Common myeloid progenitor, CD34-positive (primary cell): ENCODE data around the gene CNTNAP4.
A peak's percentile ranks its signal among the peaks of the same experiment; 100 is the strongest.

Experiments used
- CTCF ChIA-PET: fragments of 350-600 bp; sonication (Branson Sonifier 250); formaldehyde crosslinking; loops from one replicate; lab custom pipeline; 2021; ENCODE audit warnings: antibody characterized with exemption; lab: Charles Lee
- POLR2A ChIA-PET: fragments of 350-600 bp; sonication (Branson Sonifier 250); formaldehyde crosslinking; loops from one replicate; lab custom pipeline; 2021; ENCODE audit warnings: antibody characterized with exemption; lab: Charles Lee
- DNase-seq, 3 donors: peaks; one replicate each; pipeline versions ENCODE4 v3.0.0 to v3.0.0-alpha.2; 2013
- H3K27ac ChIP-seq, 2 experiments: 1 replicate in 1 of 2; 2 replicates in 1 of 2; pipeline ENCODE4 v1.7.0; 2013; ENCODE audit warnings: inconsistent platforms in 2 of 2, low read length in 2 of 2, mild to moderate bottlenecking in 2 of 2, low read depth in 1 of 2, moderate library complexity in 1 of 2; ENCODE audit not compliant: severe bottlenecking in 2 of 2, insufficient read depth in 1 of 2, poor library complexity in 1 of 2
- H3K27me3 ChIP-seq, 5 experiments: replicated peaks in 2 of 5; 1 replicate in 3 of 5; 2 replicates in 2 of 5; pipeline versions ENCODE4 v1.6.1 to v1.7.0; 2013; ENCODE audit warnings: low read length in 4 of 5, mild to moderate bottlenecking in 2 of 5, moderate library complexity in 2 of 5, inconsistent platforms in 1 of 5; ENCODE audit not compliant: insufficient read depth in 5 of 5, control insufficient read depth in 4 of 5
- H3K36me3 ChIP-seq, 4 experiments: 1 replicate in 2 of 4; 2 replicates in 2 of 4; pipeline versions ENCODE4 v1.6.1 to v1.7.0; 2013; ENCODE audit warnings: low read length in 3 of 4, control low read depth in 1 of 4, mild to moderate bottlenecking in 1 of 4; ENCODE audit not compliant: control insufficient read depth in 4 of 4, insufficient read depth in 4 of 4
- H3K4me1 ChIP-seq, 4 experiments: 1 replicate in 3 of 4; 2 replicates in 1 of 4; pipeline versions ENCODE4 v1.6.1 to v1.7.1; 2013; ENCODE audit warnings: low read length in 3 of 4, mild to moderate bottlenecking in 3 of 4, control low read depth in 1 of 4, inconsistent platforms in 1 of 4, moderate library complexity in 1 of 4; ENCODE audit not compliant: control insufficient read depth in 4 of 4, insufficient read depth in 4 of 4; ENCODE audit errors: control extremely low read depth in 1 of 4
- H3K4me3 ChIP-seq, 7 experiments: 1 replicate in 4 of 7; 2 replicates in 3 of 7; pipeline versions ENCODE4 v1.5.1 to v1.7.0; 2013; ENCODE audit warnings: mild to moderate bottlenecking in 7 of 7, low read length in 6 of 7, moderate library complexity in 6 of 7, inconsistent platforms in 2 of 7, low read depth in 2 of 7, control low read depth in 1 of 7; ENCODE audit not compliant: insufficient read depth in 4 of 7, control insufficient read depth in 1 of 7; ENCODE audit errors: extremely low read depth in 1 of 7
- H3K9me3 ChIP-seq, 5 experiments: 1 replicate in 4 of 5; 2 replicates in 1 of 5; pipeline versions ENCODE4 v1.6.1 to v1.7.1; 2013; ENCODE audit warnings: low read length in 4 of 5, mild to moderate bottlenecking in 2 of 5, inconsistent platforms in 1 of 5, low read depth in 1 of 5, moderate library complexity in 1 of 5; ENCODE audit not compliant: control insufficient read depth in 4 of 5, insufficient read depth in 2 of 5; ENCODE audit errors: control extremely low read depth in 1 of 5
- WGBS: methylation state at CpG from one replicate; pipeline ENCODE4 v1.1.5; 2013; ENCODE audit not compliant: insufficient coverage; 5-methylcytosine and 5-hydroxymethylcytosine counted together

The CNTNAP4 gene

GRCh38 chr16:76243620-76244019 is 33.6 kb upstream of the CNTNAP4 start:
- Histone ChIP-seq H3K27me3 (no peaks in the 10 kb centered on the region), H3K4me3 (no peak overlapping the region), H3K36me3 (no peaks in the 10 kb centered on the region), H3K4me1 (no peaks in the 10 kb centered on the region), H3K9me3 (no peaks in the 10 kb centered on the region), H3K27ac (no peak overlapping the region)
- CTCF ChIA-PET, result no interaction called here
- POLR2A ChIA-PET, result no interaction called here
- WGBS, result no CpG with 5 or more reads among the region's 1 CpG
- no peak for DNase-seq

GRCh38 chr16:76246587-76246986 is 30.6 kb upstream of the CNTNAP4 start:
- no peak overlapping the region for H3K4me3 ChIP-seq
- no peaks in the 10 kb centered on the region for H3K4me1 ChIP-seq
- CTCF ChIA-PET, result no interaction called here
- WGBS, result no CpG with 5 or more reads among the region's 3 CpGs
- POLR2A ChIA-PET, result no interaction called here
- no peaks in the 10 kb centered on the region for H3K27me3 ChIP-seq
- H3K27ac ChIP-seq, result no peak overlapping the region
- no peaks in the 10 kb centered on the region for H3K36me3 ChIP-seq
- DNase-seq, result no peak
- no peaks in the 10 kb centered on the region for H3K9me3 ChIP-seq

GRCh38 chr16:76265434-76266045 is 11.7 kb upstream of the CNTNAP4 start:
- H3K9me3 ChIP-seq, result peaks cover 0 to 3% (median 0%) of the 10 kb centered on the region in 5 experiments
- peak in 2 of 3 donors; percentile 3 to 10 for DNase-seq
- no peaks in the 10 kb centered on the region for H3K4me1 ChIP-seq
- POLR2A ChIA-PET, result no interaction called here
- CTCF ChIA-PET, result interaction anchor here (1.4 kb wide), 1 partner anchor 16 kb away, joined by 4 read pairs; no protein-coding TSS in a partner anchor
- no peak overlapping the region for H3K27ac ChIP-seq
- H3K27me3 ChIP-seq, result no peaks in the 10 kb centered on the region
- no peaks in the 10 kb centered on the region for H3K36me3 ChIP-seq
- no peak overlapping the region for H3K4me3 ChIP-seq
- WGBS, result 25% methylated on average over 2 of the region's 2 CpGs

GRCh38 chr16:76268824-76269223 is 8.4 kb upstream of the CNTNAP4 start:
- no peak overlapping the region for H3K4me3 ChIP-seq
- POLR2A ChIA-PET, result no interaction called here
- no peaks in the 10 kb centered on the region for H3K27me3 ChIP-seq
- CTCF ChIA-PET, result no interaction called here
- DNase-seq, result no peak
- no peaks in the 10 kb centered on the region for H3K4me1 ChIP-seq
- H3K36me3 ChIP-seq, result no peaks in the 10 kb centered on the region
- H3K27ac ChIP-seq, result no peak overlapping the region
- peaks cover 0 to 3% (median 0%) of the 10 kb centered on the region in 5 experiments for H3K9me3 ChIP-seq
- WGBS, result 60% methylated on average over 1 of the region's 1 CpG

GRCh38 chr16:76277460-76278030 is 344 bp downstream of the CNTNAP4 start:
- no peaks in the 10 kb centered on the region for H3K4me1 ChIP-seq
- no peak overlapping the region for H3K4me3 ChIP-seq
- no peak overlapping the region for H3K27ac ChIP-seq
- H3K9me3 ChIP-seq, result no peaks in the 10 kb centered on the region
- H3K36me3 ChIP-seq, result no peaks in the 10 kb centered on the region
- 29% methylated on average over 5 of the region's 9 CpGs for WGBS
- no peak for DNase-seq
- ChIA-PET CTCF (no interaction called here), POLR2A (no interaction called here)
- H3K27me3 ChIP-seq, result peaks cover 0 to 11% (median 5%) of the 10 kb centered on the region in 5 experiments

GRCh38 chr16:76278086-76278485 is 885 bp downstream of the CNTNAP4 start:
- no peaks in the 10 kb centered on the region for H3K9me3 ChIP-seq
- WGBS, result 77% methylated on average over 5 of the region's 5 CpGs
- POLR2A ChIA-PET, result no interaction called here

GRCh38 chr16:76278980-76279379 is 1.8 kb downstream of the CNTNAP4 start:
- Histone ChIP-seq H3K9me3 (no peaks in the 10 kb centered on the region), H3K27me3 (peaks cover 0 to 11% (median 5%) of the 10 kb centered on the region in 5 experiments), H3K4me1 (no peaks in the 10 kb centered on the region), H3K36me3 (no peaks in the 10 kb centered on the region), H3K4me3 (no peak overlapping the region), H3K27ac (no peak overlapping the region)
- ChIA-PET CTCF (no interaction called here), POLR2A (interaction anchor here (0.7 kb wide), 1 partner anchor 759 kb away, joined by 3 read pairs; no protein-coding TSS in a partner anchor)
- no peak for DNase-seq

More at GRCh38 chr16:76278086-76278485, 885 bp downstream of the CNTNAP4 start:
- no peak overlapping the region for H3K4me3 ChIP-seq
- no peaks in the 10 kb centered on the region for H3K4me1 ChIP-seq
- no peak for DNase-seq
- H3K36me3 ChIP-seq, result no peaks in the 10 kb centered on the region
- peaks cover 0 to 11% (median 5%) of the 10 kb centered on the region in 5 experiments for H3K27me3 ChIP-seq
- no peak overlapping the region for H3K27ac ChIP-seq
- CTCF ChIA-PET, result no interaction called here
